SK-N-SH (cell line): ENCODE results near the gene MAPT. TPM values are rescaled to one million over a fixed set of nuclear protein-coding genes. Genes with fewer than 3 reads are reported as not detected.

Source experiments
- CTCF ChIA-PET: fragments of 300-600, 350-600 bp; formaldehyde crosslinking; extraction: SDS; loops from one replicate; lab custom pipeline; 2021; lab: Yijun Ruan, JAX
- POLR2A ChIA-PET: fragments of 350-600 bp; sonication (Branson Sonifier 250); formaldehyde crosslinking; extraction: SDS; loops from one replicate; lab custom pipeline; 2020; ENCODE audit warnings: antibody characterized with exemption, inconsistent platforms; lab: Yijun Ruan, JAX
- DNase-seq: peaks from one replicate; pipeline ENCODE4 v3.0.0; 2012
- H2AFZ ChIP-seq: fragments of 200-600 bp; sonication (generic); 2 replicates; pipeline ENCODE4 v1.8.1; 2016; ENCODE audit warnings: antibody characterized with exemption, mild to moderate bottlenecking, low read depth
- H3F3A ChIP-seq: fragments of 200-600 bp; sonication (generic); replicated peaks from 2 replicates; pipeline ENCODE3; 2016; ENCODE audit warnings: antibody characterized with exemption, mild to moderate bottlenecking; ENCODE audit not compliant: insufficient read depth
- H3K27ac ChIP-seq, 2 experiments: fragments of 200-500 bp in 1 of 2; fragments of 200-600 bp in 1 of 2; sonication (Bioruptor generic) in 1 of 2; sonication (generic), shearing (Covaris generic) in 1 of 2; 2 replicates each; pipeline versions ENCODE4 v1.5.1 to v1.6.1; 2014 to 2016; ENCODE audit warnings: low read depth in 2 of 2, inconsistent platforms in 1 of 2, low read length in 1 of 2, mild to moderate bottlenecking in 1 of 2, mixed read lengths in 1 of 2
- H3K27me3 ChIP-seq: fragments of 200-600 bp; sonication (generic), shearing (Covaris generic); 2 replicates; pipeline ENCODE4 v1.6.1; 2016; ENCODE audit warnings: mixed run types; ENCODE audit not compliant: insufficient read depth
- H3K36me3 ChIP-seq, 2 experiments: fragments of 200-500 bp in 1 of 2; fragments of 200-600 bp in 1 of 2; sonication (Bioruptor generic) in 1 of 2; sonication (generic) in 1 of 2; replicated peaks in 1 of 2; 2 replicates each; pipeline versions ENCODE3 to v1.5.1; 2014 to 2016; ENCODE audit warnings: low read length in 1 of 2, mild to moderate bottlenecking in 1 of 2; ENCODE audit not compliant: insufficient read depth in 2 of 2, control insufficient read depth in 1 of 2
- H3K4me1 ChIP-seq, 2 experiments: fragments of 200-500 bp in 1 of 2; fragments of 200-600 bp in 1 of 2; sonication (Bioruptor generic) in 1 of 2; sonication (generic), shearing (Covaris generic) in 1 of 2; 2 replicates each; pipeline versions ENCODE4 v1.5.1 to v1.6.1; 2014 to 2016; ENCODE audit warnings: low read depth in 1 of 2, low read length in 1 of 2, mixed run types in 1 of 2; ENCODE audit not compliant: insufficient read depth in 2 of 2, control insufficient read depth in 1 of 2
- H3K4me2 ChIP-seq: fragments of 200-600 bp; sonication (generic), shearing (Covaris generic); 2 replicates; pipeline ENCODE4 v1.6.1; 2017; ENCODE audit warnings: mixed run types
- H3K4me3 ChIP-seq, 2 experiments: fragments of 200-500 bp in 1 of 2; fragments of 200-600 bp in 1 of 2; sonication (Bioruptor generic) in 1 of 2; sonication (generic), shearing (Covaris generic) in 1 of 2; 2 replicates each; pipeline versions ENCODE4 v1.5.1 to v1.8.1; 2014 to 2016; ENCODE audit warnings: low read depth in 2 of 2, inconsistent platforms in 1 of 2, low read length in 1 of 2, mild to moderate bottlenecking in 1 of 2, mixed read lengths in 1 of 2, moderate library complexity in 1 of 2
- H3K79me2 ChIP-seq: fragments of 200-600 bp; sonication (generic); 2 replicates; pipeline ENCODE4 v1.8.1; 2017; ENCODE audit warnings: mild to moderate bottlenecking; ENCODE audit not compliant: insufficient read depth
- H3K9ac ChIP-seq: fragments of 200-600 bp; sonication (generic); 2 replicates; pipeline ENCODE4 v1.6.1; 2017; ENCODE audit warnings: mixed run types
- H3K9me2 ChIP-seq: fragments of 200-600 bp; sonication (generic); 2 replicates; pipeline ENCODE4 v1.6.1; 2017; ENCODE audit warnings: mixed run types
- H3K9me3 ChIP-seq: fragments of 200-600 bp; sonication (generic); 2 replicates; pipeline ENCODE4 v1.6.1; 2017; ENCODE audit warnings: mixed run types, mild to moderate bottlenecking, moderate library complexity
- H4K20me1 ChIP-seq: fragments of 200-600 bp; sonication (generic); 2 replicates; pipeline ENCODE4 v1.6.1; 2017; ENCODE audit warnings: mild to moderate bottlenecking, mixed run types; ENCODE audit not compliant: insufficient read depth
- CHD2 ChIP-seq: fragments of 150-350 bp; IDR thresholded peaks from 2 replicates; pipeline ENCODE4 v1.6.1; 2018; ENCODE audit warnings: low read length; ENCODE audit not compliant: partially characterized antibody
- ELF1 ChIP-seq: IDR thresholded peaks from 2 replicates; pipeline ENCODE4 v1.4.0; 2012
- EZH2phosphoT487 ChIP-seq: fragments of 200-600 bp; sonication (generic); IDR thresholded peaks from 2 replicates; pipeline ENCODE4 v1.6.1; 2017; ENCODE audit warnings: low read depth, mixed run types, mild to moderate bottlenecking, antibody characterized with exemption, moderate library complexity, borderline replicate concordance
- FOXM1 ChIP-seq: IDR thresholded peaks from 2 replicates; pipeline ENCODE4 v1.4.0; 2012; ENCODE audit warnings: low read depth, mild to moderate bottlenecking
- JUND ChIP-seq: IDR thresholded peaks from 2 replicates; pipeline ENCODE4 v1.4.0; 2012
- MEF2A ChIP-seq: IDR thresholded peaks from 2 replicates; pipeline ENCODE4 v1.4.0; 2012; ENCODE audit warnings: low read depth, borderline replicate concordance
- MXI1 ChIP-seq: IDR thresholded peaks from 2 replicates; pipeline ENCODE4 v1.6.1; 2012; ENCODE audit warnings: mild to moderate bottlenecking, low read depth, low read length, improper control_type of control experiment
- NFIC ChIP-seq: IDR thresholded peaks from 2 replicates; pipeline ENCODE4 v1.4.0; 2012; ENCODE audit warnings: borderline replicate concordance
- NRF1 ChIP-seq: IDR thresholded peaks from 2 replicates; pipeline ENCODE4 v1.6.1; 2012; ENCODE audit warnings: low read depth, mild to moderate bottlenecking, low read length
- RCOR1 ChIP-seq: fragments of 150-350 bp; IDR thresholded peaks from 2 replicates; pipeline ENCODE4 v1.6.1; 2017; ENCODE audit warnings: antibody characterized with exemption, low read length
- RFX5 ChIP-seq: IDR thresholded peaks from 2 replicates; pipeline ENCODE4 v1.6.1; 2012; ENCODE audit warnings: mild to moderate bottlenecking, improper control_type of control experiment, low read length
- RXRA ChIP-seq: IDR thresholded peaks from 2 replicates; pipeline ENCODE4 v1.4.0; 2012; ENCODE audit warnings: low read depth, mild to moderate bottlenecking, borderline replicate concordance
- SIN3A ChIP-seq: IDR thresholded peaks from 2 replicates; pipeline ENCODE4 v1.6.1; 2012; ENCODE audit warnings: low read depth, mild to moderate bottlenecking, low read length, moderate library complexity, borderline replicate concordance
- TEAD4 ChIP-seq: IDR thresholded peaks from 2 replicates; pipeline ENCODE4 v1.4.0; 2012; ENCODE audit warnings: mild to moderate bottlenecking, borderline replicate concordance; ENCODE audit not compliant: insufficient read depth
- YY1 ChIP-seq: IDR thresholded peaks from 2 replicates; pipeline ENCODE4 v1.4.0; 2012; ENCODE audit warnings: low read depth, mild to moderate bottlenecking
- WGBS: methylation state at CpG from one replicate; pipeline ENCODE4 v1.1.6; 2017; ENCODE audit warnings: low lambda C conversion rate; 5-methylcytosine and 5-hydroxymethylcytosine counted together
- polyA plus RNA-seq, 3 experiments: library from polyadenylated mRNA; depleted of rRNA; stranded (reverse); fragments of >200 nt; gene quantifications; 2 replicates each; pipeline ENCODE4 v1.2.3, GENCODE V29; 2012
- TF ChIP-seq, protein P1 (sequence below): IDR thresholded peaks from 2 replicates; pipeline ENCODE4 v1.4.0; 2012; ENCODE audit warnings: low read depth, borderline replicate concordance
- TF ChIP-seq, protein P2 (sequence below): IDR thresholded peaks from 2 replicates; pipeline ENCODE4 v1.6.1; 2012; ENCODE audit warnings: mild to moderate bottlenecking, low read depth, low read length, moderate library complexity
- TF ChIP-seq, protein P3 (sequence below): IDR thresholded peaks from 2 replicates; pipeline ENCODE4 v1.4.0; 2012; ENCODE audit warnings: low read depth
- TF ChIP-seq, protein P4 (sequence below): fragments of 150-350 bp; IDR thresholded peaks from 2 replicates; pipeline ENCODE4 v1.6.1; 2017; ENCODE audit warnings: antibody characterized with exemption, low read length, low read depth, borderline replicate concordance

Gene MAPT
- polyA plus RNA-seq, 1 of the 3 experiments (the other 2 are of a cell fraction): 0.74 TPM

DNA sequence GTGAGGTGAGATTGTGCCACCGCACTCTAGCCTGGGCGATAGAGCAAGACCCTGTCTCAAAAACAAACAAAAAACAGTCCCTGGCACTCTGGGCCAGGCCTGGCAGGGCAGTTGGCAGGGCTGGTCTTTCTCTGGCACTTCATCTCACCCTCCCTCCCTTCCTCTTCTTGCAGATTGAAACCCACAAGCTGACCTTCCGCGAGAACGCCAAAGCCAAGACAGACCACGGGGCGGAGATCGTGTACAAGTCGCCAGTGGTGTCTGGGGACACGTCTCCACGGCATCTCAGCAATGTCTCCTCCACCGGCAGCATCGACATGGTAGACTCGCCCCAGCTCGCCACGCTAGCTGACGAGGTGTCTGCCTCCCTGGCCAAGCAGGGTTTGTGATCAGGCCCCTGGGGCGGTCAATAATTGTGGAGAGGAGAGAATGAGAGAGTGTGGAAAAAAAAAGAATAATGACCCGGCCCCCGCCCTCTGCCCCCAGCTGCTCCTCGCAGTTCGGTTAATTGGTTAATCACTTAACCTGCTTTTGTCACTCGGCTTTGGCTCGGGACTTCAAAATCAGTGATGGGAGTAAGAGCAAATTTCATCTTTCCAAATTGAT lies 129.5 kb downstream of the MAPT start (continued):
- no peak for TF ChIP-seq JUND
- TF ChIP-seq FOXM1: no peak
- TF ChIP-seq, all 33 proteins: peak for 0

DNA sequence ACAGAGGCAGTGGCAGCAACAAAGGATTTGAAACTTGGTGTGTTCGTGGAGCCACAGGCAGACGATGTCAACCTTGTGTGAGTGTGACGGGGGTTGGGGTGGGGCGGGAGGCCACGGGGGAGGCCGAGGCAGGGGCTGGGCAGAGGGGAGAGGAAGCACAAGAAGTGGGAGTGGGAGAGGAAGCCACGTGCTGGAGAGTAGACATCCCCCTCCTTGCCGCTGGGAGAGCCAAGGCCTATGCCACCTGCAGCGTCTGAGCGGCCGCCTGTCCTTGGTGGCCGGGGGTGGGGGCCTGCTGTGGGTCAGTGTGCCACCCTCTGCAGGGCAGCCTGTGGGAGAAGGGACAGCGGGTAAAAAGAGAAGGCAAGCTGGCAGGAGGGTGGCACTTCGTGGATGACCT lies 130.2 kb downstream of the MAPT start:
- Histone ChIP-seq H3K36me3 (peaks cover 21 to 58% of the 10 kb centered on the region in 2 experiments), H3K79me2 (no peaks in the 10 kb centered on the region), H3K4me1 (peaks cover 0 to 14% of the 10 kb centered on the region in 2 experiments; a peak in 1 of 4 replicates), H3K4me2 (no peak overlapping the region), H2AFZ (no peak overlapping the region), H3K9me2 (no peaks in the 10 kb centered on the region), H3K9me3 (no peaks in the 10 kb centered on the region), H3K27me3 (no peaks in the 10 kb centered on the region), H4K20me1 (peaks cover 4% of the 10 kb centered on the region), H3K9ac (no peak overlapping the region), H3K4me3 (no peak overlapping the region), H3K27ac (no peak overlapping the region), H3F3A (peaks cover 4% of the 10 kb centered on the region)
- no peak for DNase-seq
- CTCF ChIA-PET: interaction anchor here (3.0 kb wide), 1 partner anchor 20 kb away, joined by 10 read pairs; no protein-coding TSS in a partner anchor
- POLR2A ChIA-PET: interaction anchor here (0.6 kb wide), 1 partner anchor 138 kb away, joined by 3 read pairs; no protein-coding TSS in a partner anchor
- no peak for TF ChIP-seq NRF1
- no peak for TF ChIP-seq CHD2
- TF ChIP-seq MEF2A: no peak
- TF ChIP-seq RXRA: no peak
- WGBS: 88% methylated on average over 14 of the region's 14 CpGs

DNA sequence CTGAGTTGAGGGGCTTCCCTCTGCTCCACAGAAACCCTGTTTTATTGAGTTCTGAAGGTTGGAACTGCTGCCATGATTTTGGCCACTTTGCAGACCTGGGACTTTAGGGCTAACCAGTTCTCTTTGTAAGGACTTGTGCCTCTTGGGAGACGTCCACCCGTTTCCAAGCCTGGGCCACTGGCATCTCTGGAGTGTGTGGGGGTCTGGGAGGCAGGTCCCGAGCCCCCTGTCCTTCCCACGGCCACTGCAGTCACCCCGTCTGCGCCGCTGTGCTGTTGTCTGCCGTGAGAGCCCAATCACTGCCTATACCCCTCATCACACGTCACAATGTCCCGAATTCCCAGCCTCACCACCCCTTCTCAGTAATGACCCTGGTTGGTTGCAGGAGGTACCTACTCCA lies 130.7 kb downstream of the MAPT start:
- H3K9ac ChIP-seq: no peak overlapping the region
- peaks cover 0 to 14% of the 10 kb centered on the region in 2 experiments; a peak in 1 of 4 replicates for H3K4me1 ChIP-seq
- no peak overlapping the region for H3K4me2 ChIP-seq
- POLR2A ChIA-PET: no interaction called here
- H3K79me2 ChIP-seq: no peaks in the 10 kb centered on the region
- H3K9me3 ChIP-seq: no peaks in the 10 kb centered on the region
- peaks cover 9% of the 10 kb centered on the region for H3F3A ChIP-seq
- no peak overlapping the region for H3K4me3 ChIP-seq
- no peak overlapping the region; a peak in 1 of 4 replicates for H3K27ac ChIP-seq
- H3K36me3 ChIP-seq: peaks cover 25 to 62% of the 10 kb centered on the region in 2 experiments
- no peaks in the 10 kb centered on the region for H3K9me2 ChIP-seq
- no peak for DNase-seq
- CTCF ChIA-PET: interaction anchor here (0.9 to 6.9 kb wide), 3 partner anchors 14 to 168 kb away, joined by 3 to 50 read pairs (median 7); partner anchors contain the start of gene KANSL1
- TF ChIP-seq RCOR1 (no peak), MEF2A (no peak), TEAD4 (no peak), YY1 (no peak), EZH2phosphoT487 (no peak), NFIC (no peak), ELF1 (no peak), RFX5 (no peak), MXI1 (no peak), SIN3A (no peak)
- TF ChIP-seq, protein P1, sequence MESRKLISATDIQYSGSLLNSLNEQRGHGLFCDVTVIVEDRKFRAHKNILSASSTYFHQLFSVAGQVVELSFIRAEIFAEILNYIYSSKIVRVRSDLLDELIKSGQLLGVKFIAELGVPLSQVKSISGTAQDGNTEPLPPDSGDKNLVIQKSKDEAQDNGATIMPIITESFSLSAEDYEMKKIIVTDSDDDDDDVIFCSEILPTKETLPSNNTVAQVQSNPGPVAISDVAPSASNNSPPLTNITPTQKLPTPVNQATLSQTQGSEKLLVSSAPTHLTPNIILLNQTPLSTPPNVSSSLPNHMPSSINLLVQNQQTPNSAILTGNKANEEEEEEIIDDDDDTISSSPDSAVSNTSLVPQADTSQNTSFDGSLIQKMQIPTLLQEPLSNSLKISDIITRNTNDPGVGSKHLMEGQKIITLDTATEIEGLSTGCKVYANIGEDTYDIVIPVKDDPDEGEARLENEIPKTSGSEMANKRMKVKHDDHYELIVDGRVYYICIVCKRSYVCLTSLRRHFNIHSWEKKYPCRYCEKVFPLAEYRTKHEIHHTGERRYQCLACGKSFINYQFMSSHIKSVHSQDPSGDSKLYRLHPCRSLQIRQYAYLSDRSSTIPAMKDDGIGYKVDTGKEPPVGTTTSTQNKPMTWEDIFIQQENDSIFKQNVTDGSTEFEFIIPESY: no peak
- TF ChIP-seq, protein P2, sequence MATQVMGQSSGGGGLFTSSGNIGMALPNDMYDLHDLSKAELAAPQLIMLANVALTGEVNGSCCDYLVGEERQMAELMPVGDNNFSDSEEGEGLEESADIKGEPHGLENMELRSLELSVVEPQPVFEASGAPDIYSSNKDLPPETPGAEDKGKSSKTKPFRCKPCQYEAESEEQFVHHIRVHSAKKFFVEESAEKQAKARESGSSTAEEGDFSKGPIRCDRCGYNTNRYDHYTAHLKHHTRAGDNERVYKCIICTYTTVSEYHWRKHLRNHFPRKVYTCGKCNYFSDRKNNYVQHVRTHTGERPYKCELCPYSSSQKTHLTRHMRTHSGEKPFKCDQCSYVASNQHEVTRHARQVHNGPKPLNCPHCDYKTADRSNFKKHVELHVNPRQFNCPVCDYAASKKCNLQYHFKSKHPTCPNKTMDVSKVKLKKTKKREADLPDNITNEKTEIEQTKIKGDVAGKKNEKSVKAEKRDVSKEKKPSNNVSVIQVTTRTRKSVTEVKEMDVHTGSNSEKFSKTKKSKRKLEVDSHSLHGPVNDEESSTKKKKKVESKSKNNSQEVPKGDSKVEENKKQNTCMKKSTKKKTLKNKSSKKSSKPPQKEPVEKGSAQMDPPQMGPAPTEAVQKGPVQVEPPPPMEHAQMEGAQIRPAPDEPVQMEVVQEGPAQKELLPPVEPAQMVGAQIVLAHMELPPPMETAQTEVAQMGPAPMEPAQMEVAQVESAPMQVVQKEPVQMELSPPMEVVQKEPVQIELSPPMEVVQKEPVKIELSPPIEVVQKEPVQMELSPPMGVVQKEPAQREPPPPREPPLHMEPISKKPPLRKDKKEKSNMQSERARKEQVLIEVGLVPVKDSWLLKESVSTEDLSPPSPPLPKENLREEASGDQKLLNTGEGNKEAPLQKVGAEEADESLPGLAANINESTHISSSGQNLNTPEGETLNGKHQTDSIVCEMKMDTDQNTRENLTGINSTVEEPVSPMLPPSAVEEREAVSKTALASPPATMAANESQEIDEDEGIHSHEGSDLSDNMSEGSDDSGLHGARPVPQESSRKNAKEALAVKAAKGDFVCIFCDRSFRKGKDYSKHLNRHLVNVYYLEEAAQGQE: no peak
- TF ChIP-seq, protein P3, sequence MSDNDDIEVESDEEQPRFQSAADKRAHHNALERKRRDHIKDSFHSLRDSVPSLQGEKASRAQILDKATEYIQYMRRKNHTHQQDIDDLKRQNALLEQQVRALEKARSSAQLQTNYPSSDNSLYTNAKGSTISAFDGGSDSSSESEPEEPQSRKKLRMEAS: no peak
- TF ChIP-seq, protein P4, sequence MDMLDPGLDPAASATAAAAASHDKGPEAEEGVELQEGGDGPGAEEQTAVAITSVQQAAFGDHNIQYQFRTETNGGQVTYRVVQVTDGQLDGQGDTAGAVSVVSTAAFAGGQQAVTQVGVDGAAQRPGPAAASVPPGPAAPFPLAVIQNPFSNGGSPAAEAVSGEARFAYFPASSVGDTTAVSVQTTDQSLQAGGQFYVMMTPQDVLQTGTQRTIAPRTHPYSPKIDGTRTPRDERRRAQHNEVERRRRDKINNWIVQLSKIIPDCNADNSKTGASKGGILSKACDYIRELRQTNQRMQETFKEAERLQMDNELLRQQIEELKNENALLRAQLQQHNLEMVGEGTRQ: no peak
- whole genome bisulfite sequencing: 96% methylated on average over 10 of the region's 10 CpGs
- H2AFZ ChIP-seq: no peak overlapping the region
- H3K27me3 ChIP-seq: no peaks in the 10 kb centered on the region
- H4K20me1 ChIP-seq: peaks cover 4% of the 10 kb centered on the region
